NCI-H1436 (cell line): ENCODE measurements around the gene ADRA2C.

Source experiments
- DNase-seq: peaks from one replicate; lab custom pipeline; 2025; lab: John Stamatoyannopoulos, UW

The ADRA2C gene

DNA sequence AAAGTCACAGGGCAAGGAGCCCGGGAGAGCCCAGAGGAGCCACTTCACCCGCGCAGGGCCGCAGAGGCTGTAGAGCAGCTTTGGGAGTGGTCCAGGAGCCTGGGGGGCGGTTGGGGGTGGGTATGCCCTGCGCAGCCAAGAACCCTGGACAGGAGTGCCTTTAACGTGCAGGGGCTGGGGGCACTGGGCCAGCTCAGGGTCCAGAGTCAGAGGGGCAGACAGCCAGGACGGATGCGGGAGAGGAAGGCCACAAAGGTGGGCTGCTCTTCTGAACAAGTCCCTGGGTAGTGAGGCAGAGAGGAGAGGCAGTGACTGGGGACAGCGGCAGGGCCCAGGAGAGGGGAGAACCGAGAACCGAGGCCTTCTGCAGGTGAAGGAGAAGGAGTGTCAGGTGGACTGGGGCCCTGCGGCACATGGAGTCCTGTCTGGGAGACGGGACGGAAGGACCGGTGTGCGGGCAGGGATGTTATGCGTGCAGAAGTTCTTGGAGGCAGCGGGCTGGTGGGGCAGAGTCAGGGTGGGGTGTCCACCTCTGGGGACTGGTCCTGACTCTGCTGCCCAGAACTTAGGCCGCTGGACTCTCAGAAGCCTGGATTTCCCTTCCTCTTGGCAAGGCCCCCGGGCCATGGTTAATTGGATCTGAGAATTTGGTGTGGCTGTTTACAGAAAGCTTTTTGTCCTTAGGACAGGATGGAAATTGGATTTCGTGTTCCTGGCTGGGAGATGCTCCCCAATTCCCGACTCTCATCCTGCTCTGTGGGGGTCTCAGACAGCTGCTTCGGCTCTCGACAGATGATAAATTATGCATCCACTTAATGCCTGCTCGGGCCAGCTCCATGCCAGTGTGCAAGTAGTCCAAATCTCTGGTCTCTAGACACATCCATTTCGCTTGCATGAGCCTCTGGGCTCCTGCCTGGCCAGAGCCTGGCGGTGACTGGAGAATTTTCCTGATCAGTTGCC is 31.9 kb downstream of the ADRA2C start:
- no peak for DNase-seq

DNA sequence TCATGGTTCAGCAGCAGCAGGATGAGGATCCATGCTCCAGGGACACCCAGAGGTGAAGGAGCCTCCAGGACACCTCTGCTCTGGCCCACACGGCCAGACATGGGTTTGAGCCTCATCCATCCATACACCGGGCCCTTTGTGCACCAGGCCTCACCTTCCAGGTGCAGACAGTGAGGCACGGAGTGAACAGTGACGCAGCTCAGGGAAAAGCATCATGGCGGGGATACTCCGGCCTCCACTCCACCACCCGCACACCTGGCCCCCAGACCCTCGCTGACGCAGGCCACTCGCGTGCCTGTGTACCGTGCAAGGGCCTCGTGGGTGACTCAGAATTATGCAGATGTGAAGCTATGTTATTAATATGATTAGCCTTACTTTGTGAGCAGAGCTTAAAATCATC is 33.3 kb downstream of the ADRA2C start:
- no peak for DNase-seq

GRCh38 chr4:3800351-3800750 is 34.2 kb downstream of the ADRA2C start:
- no peak for DNase-seq

DNA sequence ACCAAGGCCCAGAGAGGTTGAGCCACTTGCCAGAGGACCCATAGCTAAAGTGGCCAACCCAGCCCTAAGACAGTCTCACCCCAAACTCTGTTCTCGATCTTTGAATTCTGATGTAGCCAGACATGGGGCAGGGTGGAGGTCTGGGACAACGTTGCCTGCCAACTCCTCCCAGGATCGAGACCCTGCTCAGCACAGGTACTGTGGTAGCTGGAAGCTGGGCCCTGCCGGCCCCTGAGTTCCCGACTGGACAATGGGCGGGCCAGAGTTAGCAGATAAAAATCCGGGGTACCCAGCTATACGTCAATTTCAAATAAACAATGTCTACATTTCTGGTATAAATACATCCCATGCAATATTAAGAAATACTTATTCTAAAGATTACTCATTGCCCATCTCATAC is 35.3 kb downstream of the ADRA2C start:
- no peak for DNase-seq

- no peak for DNase-seq
Measured at GRCh38 chr4:3801931-3802550, 35.9 kb downstream of the ADRA2C start.

DNA sequence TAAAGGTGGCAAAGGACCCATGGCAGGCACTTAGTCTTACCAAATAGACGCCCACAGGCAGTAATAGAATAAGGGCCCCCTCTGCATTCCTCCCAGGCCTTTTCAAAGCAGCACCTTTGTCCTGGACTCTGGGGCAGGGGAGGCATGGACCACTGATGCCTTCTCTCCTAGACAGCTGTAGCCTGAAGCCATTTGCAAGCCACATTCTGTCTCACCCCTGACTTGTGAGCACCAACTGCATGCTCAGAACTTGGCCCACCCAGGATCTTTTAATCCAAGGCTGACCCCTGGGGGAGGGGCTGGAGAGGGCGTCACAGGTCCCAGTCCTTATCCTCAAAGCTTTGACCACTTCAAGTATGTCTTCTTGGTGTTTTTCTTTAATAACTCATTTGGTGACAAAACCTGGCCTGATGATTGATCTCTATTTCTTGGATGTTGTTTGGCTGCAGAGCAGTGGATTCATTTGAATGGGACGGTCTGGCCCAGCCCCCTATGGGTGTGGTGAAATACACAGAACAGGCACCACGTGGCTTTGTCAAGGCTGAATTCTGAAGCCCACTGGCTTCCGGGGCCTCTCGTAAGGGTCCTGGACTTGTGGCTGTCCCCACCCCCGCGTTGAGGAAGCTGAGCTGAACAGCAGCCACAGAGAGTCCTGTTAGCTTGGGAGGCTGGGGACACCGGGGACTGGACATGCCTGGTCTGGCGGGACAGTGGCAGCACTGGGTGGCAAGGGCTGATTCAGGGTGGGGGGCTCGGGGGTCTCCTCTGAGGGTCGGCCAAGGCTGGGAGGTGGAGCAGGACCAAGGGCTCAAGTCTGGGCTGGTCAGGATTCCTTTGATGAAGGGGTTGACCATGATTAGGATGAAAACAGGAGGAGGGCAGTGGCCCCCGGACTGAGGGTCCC is 36.6 kb downstream of the ADRA2C start:
- DNase-seq: no peak

GRCh38 chr4:3803475-3803847 is 37.3 kb downstream of the ADRA2C start:
- no peak for DNase-seq

- no peak for DNase-seq
Measured at GRCh38 chr4:3803946-3804345, 37.8 kb downstream of the ADRA2C start.

- DNase-seq: no peak
Measured at GRCh38 chr4:3805026-3805425, 38.8 kb downstream of the ADRA2C start.

DNA sequence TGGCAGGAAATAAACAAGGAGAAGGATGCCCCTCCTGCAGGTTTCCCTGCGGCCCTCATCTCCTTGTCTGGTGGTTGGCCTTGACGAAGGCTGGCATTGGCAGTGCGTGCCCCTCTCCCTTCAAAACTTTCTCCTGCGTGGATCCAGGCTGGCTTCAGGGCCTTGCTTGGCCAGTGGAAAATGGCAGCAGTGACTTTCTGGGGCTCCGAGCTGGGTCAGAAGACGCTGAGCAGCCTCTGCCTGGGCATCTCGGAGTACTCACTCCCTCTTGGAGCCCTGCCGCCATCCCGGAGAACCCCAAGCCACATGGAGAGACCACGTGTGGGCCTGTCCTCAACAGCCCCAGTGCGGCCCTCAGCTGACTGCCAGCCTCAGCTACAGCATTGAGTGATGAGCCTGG is 39.5 kb downstream of the ADRA2C start:
- DNase-seq: no peak

DNA sequence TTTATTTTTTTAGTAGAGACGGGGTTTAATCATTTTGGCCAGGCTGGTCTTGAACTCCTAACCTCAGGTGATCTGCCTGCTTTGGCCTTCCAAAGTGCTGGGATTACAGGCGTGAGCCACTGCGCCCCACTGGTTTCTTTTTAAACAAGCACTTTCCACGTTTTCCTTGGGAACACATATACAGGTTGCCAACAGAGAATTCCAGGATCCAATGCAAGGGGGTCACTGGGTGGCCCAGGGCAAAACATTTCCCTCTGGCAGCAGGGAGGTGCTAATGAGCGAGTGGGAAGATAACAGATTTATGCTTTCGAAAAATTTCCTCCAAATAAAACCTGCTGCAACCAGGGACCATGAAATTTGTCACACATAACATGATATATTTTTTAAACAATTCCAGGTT is 41.1 kb downstream of the ADRA2C start:
- DNase-seq: no peak

DNA sequence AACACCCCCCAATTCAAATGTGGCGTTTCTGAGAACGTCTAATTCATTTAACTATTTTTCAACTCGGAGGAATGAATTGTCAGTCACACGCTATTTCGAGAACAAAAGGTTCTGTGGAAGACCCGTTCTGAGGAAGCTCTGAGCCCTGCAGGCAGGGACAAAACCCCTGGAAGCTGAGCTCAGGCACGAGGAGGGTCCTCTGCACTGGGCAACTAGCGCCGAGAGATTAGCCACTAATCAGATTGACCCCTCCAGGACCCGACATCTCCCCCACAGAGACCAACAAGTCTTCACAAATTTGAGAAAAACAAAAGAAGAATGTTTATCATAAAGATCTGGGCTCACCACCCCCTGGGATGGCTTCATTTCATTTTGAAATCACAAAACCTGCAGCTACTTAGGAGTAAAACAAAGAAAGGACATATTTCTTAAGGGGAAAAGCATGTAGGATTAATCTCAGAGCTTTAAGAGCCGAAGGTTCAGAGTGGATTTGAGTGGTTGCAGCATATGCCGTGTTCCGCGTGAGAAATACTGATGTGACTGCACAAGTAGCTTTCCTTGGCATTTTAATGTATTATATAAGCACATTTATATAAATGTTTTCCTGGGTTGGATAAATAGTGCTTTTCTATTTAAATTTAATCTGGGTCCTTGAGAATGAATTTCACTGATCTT is 41.8 kb downstream of the ADRA2C start:
- DNase-seq: no peak

DNA sequence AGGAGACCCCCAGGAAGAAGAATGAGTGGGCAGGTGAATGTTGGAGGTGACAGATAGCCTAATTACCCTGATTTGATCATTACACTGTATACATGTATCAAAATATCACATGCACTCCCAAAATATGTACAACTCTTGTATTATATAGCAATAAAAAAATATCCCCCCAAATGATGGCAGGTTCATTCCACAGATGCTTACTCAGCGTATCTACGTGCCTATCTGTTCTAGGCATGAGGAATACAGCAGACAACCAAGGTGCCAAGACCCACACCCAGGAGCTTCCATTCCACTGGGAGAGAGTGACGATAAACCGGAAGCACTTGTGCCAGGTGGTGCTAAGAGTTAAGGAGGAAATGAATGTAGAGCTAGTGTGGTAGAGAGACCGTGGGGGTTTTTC is 42.4 kb downstream of the ADRA2C start:
- no peak for DNase-seq

GRCh38 chr4:3809028-3809427 is 42.8 kb downstream of the ADRA2C start:
- no peak for DNase-seq

DNA sequence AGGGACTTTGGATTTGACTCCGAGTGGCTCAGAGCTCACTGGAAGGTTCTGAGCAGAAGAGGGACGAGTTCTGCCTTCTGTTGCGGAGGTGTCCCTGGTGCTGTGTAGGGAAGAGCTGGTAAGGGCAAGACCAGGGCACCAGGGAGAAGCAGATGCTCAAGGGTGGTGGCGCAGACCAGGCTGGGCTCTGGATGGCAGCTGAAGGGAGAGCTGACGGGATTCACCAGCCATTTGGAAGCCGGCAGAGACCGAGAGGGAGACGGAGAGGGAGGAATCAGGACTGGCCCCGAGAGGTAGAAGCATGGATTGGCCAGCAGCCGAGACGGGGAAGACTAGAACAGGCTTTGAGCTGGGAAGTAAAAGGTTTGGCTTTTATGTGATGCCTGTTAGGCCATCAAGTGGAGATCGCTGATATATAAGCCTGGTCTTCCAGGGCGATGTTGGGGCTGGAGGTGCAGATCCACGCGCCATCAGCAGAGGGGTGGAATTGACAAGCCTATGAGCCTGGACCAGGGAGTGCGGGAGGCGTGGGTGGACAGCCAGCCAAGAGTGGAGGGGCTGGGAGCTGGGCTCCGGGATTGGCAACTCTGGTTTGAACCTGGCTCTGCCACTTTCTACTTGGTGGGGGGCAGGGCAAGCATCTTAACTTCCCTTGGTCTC is 43.4 kb downstream of the ADRA2C start:
- no peak for DNase-seq

GRCh38 chr4:3810111-3810680 is 44.0 kb downstream of the ADRA2C start:
- DNase-seq: no peak

GRCh38 chr4:3810796-3811485 is 44.8 kb downstream of the ADRA2C start:
- no peak for DNase-seq

- DNase-seq: no peak
Measured at GRCh38 chr4:3811621-3812020, 45.4 kb downstream of the ADRA2C start.

GRCh38 chr4:3812211-3812934 is 46.2 kb downstream of the ADRA2C start:
- no peak for DNase-seq
